Activated CD4-positive, alpha-beta T cell treated with anti-CD3 and anti-CD28 coated beads, Interleukin-2, amount 10 ng/mL, durations not matched to agents 7 days and 5 days (primary cell): ENCODE data around the gene RIMS3. TPM values are rescaled to one million over a fixed set of nuclear protein-coding genes. Genes with fewer than 3 reads are reported as not detected.
"Not testable (repeated sequence)": the region's sequence is repeated elsewhere in the genome, so short reads cannot be mapped to it uniquely, and the experiment has no call there.

Source experiments
- CTCF ChIA-PET: fragments of 350-600 bp; sonication (Branson Sonifier 250); formaldehyde crosslinking; loops from one replicate; lab custom pipeline; 2021; ENCODE audit warnings: antibody characterized with exemption; lab: Charles Lee
- POLR2A ChIA-PET: fragments of 350-600 bp; sonication (Branson Sonifier 250); formaldehyde crosslinking; loops from one replicate; lab custom pipeline; 2021; ENCODE audit warnings: antibody characterized with exemption; lab: Charles Lee
- DNase-seq: peaks from one replicate; pipeline ENCODE4 v3.0.0-alpha.2; 2020
- H3K27ac Mint-ChIP-seq: one replicate; pipeline ENCODE4 v1.8.0; 2021; ENCODE audit warnings: mild to moderate bottlenecking, moderate library complexity, mixed read lengths
- H3K27me3 Mint-ChIP-seq: one replicate; pipeline ENCODE4 v1.8.0; 2021; ENCODE audit warnings: mixed read lengths
- H3K36me3 Mint-ChIP-seq: one replicate; pipeline ENCODE4 v1.8.0; 2021; ENCODE audit warnings: low read depth, mixed read lengths
- H3K4me1 Mint-ChIP-seq: one replicate; pipeline ENCODE4 v1.8.0; 2021; ENCODE audit warnings: mixed read lengths
- H3K4me3 Mint-ChIP-seq: one replicate; pipeline ENCODE4 v1.8.0; 2021; ENCODE audit warnings: mild to moderate bottlenecking, moderate library complexity, mixed read lengths
- H3K9me3 Mint-ChIP-seq: one replicate; pipeline ENCODE4 v1.8.0; 2021; ENCODE audit warnings: mixed read lengths
- total RNA-seq, 2 experiments: library from RNA; stranded (reverse); gene quantifications; one replicate each; pipeline ENCODE4 v1.2.3, GENCODE V29; 2021

The RIMS3 gene
- total RNA-seq, 2 experiments from 2014 or later: 4.0 to 5.4 TPM

DNA sequence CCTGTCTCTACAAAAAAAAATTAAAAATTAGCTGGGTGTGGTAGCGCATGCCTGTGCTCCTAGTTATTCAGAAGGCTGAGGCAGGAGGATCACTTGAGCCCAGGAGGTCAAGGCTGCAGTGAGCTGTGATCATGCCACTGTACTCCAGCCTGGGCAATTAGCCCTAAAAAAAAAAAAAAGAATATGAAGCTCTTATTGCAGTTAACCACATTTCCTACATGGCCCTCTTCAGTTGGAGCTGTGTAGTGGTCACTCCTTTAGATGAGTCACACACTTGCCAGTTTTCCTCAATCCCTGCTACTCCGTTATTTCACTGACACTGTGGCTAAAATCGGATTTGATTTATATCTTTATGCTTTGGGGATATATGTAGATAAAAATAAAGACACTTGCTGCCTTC, 37.8 kb upstream of the RIMS3 start:
- DNase-seq: no peak
- Mint-ChIP-seq H3K9me3 (peaks cover 3% of the 10 kb centered on the region), H3K36me3 (peaks cover 23% of the 10 kb centered on the region), H3K4me3 (no peak overlapping the region), H3K27me3 (no peaks in the 10 kb centered on the region), H3K4me1 (peaks cover 47% of the 10 kb centered on the region), H3K27ac (peak overlapping the region; percentile 13)
- ChIA-PET CTCF (interaction anchor here (1.5 to 6.6 kb wide), 3 partner anchors 11 to 71 kb away, joined by 4 to 40 read pairs (median 4); partner anchors contain the start of gene NFYC), POLR2A (interaction anchor here (1.4 kb wide), 1 partner anchor 12 kb away, joined by 6 read pairs; the partner anchor contains the start of gene NFYC)

DNA sequence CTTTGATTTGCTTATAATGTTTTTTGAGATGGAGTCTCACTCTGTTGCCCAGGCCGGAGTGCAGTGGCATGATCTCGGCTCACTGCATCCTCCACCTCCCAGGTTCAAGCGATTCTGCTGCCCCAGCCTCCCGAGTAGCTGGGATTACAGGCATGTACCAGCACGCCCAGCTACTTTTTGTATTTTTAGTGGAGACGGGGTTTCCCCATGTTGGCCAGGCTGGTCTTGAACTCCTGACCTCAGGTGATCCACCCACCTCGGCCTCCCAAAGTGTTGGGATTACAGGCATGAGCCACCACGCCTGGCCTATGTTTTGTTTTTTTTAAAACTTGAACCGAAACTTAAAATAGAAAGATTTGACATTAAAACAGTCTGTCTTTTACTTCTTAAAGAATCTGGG, 37.3 kb upstream of the RIMS3 start:
- ChIA-PET CTCF (interaction anchor here (1.4 to 6.6 kb wide), 4 partner anchors 11 to 71 kb away, joined by 3 to 40 read pairs (median 4); partner anchors contain the start of gene NFYC), POLR2A (interaction anchor here (1.4 kb wide), 1 partner anchor 11 kb away, joined by 6 read pairs; the partner anchor contains the start of gene NFYC)
- H3K4me1 Mint-ChIP-seq: peaks cover 45% of the 10 kb centered on the region
- not testable (repeated sequence) for H3K4me3 Mint-ChIP-seq, H3K9me3 Mint-ChIP-seq, H3K27me3 Mint-ChIP-seq, DNase-seq
- peaks cover 24% of the 10 kb centered on the region for H3K36me3 Mint-ChIP-seq
- H3K27ac Mint-ChIP-seq: peak overlapping the region; percentile 13

DNA sequence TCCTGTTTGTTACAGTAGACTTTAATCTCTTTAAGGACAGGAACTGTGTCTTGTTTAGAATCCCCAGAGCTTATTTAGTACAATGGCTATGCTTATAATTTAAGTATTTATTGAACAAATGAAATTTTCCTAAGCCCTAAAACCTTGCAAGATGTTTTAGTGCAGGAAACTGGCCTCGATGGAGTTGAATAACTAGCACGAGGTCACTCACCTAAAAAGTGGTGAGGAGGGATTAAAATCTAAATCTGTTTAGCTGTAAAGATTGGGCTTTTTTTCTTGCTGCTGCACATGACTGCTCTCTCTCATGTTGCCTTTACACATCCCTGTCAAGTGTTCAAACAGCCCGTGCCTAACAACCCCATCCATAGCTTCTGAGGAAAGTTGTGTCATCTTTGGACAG, 36.2 kb upstream of the RIMS3 start:
- POLR2A ChIA-PET: no interaction called here
- DNase-seq: no peak
- Mint-ChIP-seq H3K4me3 (no peak overlapping the region), H3K27me3 (no peaks in the 10 kb centered on the region), H3K9me3 (peaks cover 3% of the 10 kb centered on the region), H3K27ac (no peak overlapping the region), H3K36me3 (peaks cover 35% of the 10 kb centered on the region), H3K4me1 (peaks cover 55% of the 10 kb centered on the region)
- CTCF ChIA-PET: interaction anchor here (1.4 to 6.6 kb wide), 3 partner anchors 9 to 32 kb away, joined by 3 to 40 read pairs (median 5); partner anchors contain the start of gene NFYC

DNA sequence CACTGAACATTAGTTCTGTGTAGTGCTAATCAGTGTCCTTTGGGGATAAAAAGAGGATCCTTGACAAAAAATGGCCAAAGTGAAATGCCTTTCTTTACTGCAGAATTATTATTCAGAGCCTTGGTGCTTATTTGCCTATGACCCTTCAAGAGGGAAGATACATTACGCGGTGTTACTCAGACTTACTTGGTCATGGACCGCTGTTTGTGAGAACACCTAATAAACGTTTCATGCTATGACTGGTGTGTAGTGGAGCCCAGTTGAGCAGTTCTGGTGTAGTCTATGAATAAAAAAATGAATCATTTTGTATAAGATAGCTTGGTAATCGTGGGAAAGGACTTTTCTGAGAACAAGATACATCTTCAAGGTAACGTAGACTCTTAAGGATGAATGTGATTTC, 34.3 kb upstream of the RIMS3 start:
- Mint-ChIP-seq H3K27me3 (no peaks in the 10 kb centered on the region), H3K4me3 (no peak overlapping the region), H3K9me3 (peaks cover 3% of the 10 kb centered on the region), H3K4me1 (peaks cover 67% of the 10 kb centered on the region), H3K36me3 (peaks cover 41% of the 10 kb centered on the region), H3K27ac (no peak overlapping the region)
- ChIA-PET CTCF (interaction anchor here (1.0 to 6.6 kb wide), 4 partner anchors 8 to 150 kb away, joined by 3 to 40 read pairs (median 4); partner anchors contain the start of gene NFYC), POLR2A (interaction anchor here (1.7 kb wide), 1 partner anchor 8 kb away, joined by 6 read pairs; the partner anchor contains the start of gene NFYC)
- DNase-seq: no peak

DNA sequence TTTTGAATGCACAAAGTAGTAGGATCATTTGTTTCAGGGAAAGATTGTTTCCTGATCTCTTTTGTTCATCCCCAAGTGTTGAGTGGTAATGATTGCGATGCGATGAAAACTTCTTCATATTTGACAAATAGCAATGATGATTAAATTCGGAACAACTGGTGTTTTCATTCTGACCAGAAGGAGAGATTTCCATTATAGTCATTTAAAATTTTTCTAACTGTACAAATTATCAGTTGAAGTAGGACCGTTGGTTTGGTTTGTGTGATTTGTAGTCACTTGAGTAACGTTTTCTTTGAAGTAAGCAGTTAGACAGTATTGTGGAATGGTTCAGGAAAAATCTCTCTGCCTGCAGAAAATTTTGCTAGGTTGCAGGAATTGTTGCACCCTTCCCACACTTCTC, 32.0 kb upstream of the RIMS3 start:
- CTCF ChIA-PET: no interaction called here
- Mint-ChIP-seq H3K9me3 (peaks cover 3% of the 10 kb centered on the region), H3K4me3 (no peak overlapping the region), H3K4me1 (peaks cover 76% of the 10 kb centered on the region), H3K27ac (no peak overlapping the region), H3K36me3 (peaks cover 35% of the 10 kb centered on the region), H3K27me3 (no peaks in the 10 kb centered on the region)
- no peak for DNase-seq
- POLR2A ChIA-PET: interaction anchor here (0.6 kb wide), 1 partner anchor 1053 kb away, joined by 4 read pairs; no protein-coding TSS in a partner anchor

DNA sequence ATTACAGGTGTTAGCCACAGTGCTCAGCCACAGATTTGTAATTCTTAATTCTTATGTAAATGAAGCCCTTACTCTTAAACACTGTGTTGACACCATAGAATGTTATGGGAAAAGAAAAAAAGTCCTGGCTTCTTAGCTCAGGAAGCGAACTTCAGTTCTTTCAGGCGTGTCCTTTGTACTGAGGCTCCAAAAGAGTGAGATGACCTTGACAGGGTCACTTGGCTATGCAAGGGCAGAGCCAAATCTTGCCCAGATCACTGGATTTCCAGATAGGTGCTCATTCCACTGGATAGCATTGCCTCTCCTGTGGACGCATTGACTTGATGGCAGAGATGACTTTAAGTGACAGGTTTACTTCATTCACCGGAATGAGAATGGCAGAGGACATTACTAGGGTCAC, 30.8 kb upstream of the RIMS3 start:
- H3K27me3 Mint-ChIP-seq: no peaks in the 10 kb centered on the region
- H3K36me3 Mint-ChIP-seq: peaks cover 36% of the 10 kb centered on the region
- no peak overlapping the region for H3K4me3 Mint-ChIP-seq
- H3K9me3 Mint-ChIP-seq: peaks cover 3% of the 10 kb centered on the region
- no peak for DNase-seq
- no peak overlapping the region for H3K27ac Mint-ChIP-seq
- POLR2A ChIA-PET: no interaction called here
- CTCF ChIA-PET: no interaction called here
- H3K4me1 Mint-ChIP-seq: peaks cover 72% of the 10 kb centered on the region

DNA sequence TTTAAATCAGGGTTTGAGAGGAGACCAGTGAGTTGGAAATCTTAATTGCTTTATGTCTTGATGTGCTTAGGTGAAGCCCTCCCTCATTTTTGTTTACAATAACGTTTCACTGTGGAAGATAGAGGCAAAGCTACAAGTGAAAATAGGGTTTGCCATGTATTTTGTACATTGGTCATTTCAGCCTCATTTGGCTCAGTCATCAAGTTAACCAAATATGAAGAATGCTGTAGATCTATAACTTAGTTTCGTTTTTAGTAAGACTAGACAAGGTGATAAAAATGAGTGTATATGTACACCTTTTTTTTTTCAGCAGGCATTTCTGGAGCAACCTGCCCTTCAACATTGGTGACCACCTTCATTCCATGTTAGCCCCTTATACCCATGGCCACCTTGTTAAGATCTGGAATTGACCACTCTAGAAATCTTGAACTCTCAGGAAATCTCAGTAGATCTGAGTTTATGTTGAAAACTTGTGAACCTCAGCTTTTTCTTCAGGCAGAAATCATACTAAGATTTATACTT, 28.9 kb upstream of the RIMS3 start:
- Mint-ChIP-seq H3K27me3 (no peaks in the 10 kb centered on the region), H3K27ac (peak overlapping the region; percentile 98), H3K36me3 (peaks cover 40% of the 10 kb centered on the region), H3K9me3 (peaks cover 3% of the 10 kb centered on the region), H3K4me1 (peaks cover 80% of the 10 kb centered on the region), H3K4me3 (peak overlapping the region; percentile 97)
- CTCF ChIA-PET: interaction anchor here (0.6 to 4.4 kb wide), 5 partner anchors 8 to 260 kb away, joined by 3 to 40 read pairs (median 3); no protein-coding TSS in a partner anchor
- POLR2A ChIA-PET: no interaction called here
- DNase-seq: no peak

DNA sequence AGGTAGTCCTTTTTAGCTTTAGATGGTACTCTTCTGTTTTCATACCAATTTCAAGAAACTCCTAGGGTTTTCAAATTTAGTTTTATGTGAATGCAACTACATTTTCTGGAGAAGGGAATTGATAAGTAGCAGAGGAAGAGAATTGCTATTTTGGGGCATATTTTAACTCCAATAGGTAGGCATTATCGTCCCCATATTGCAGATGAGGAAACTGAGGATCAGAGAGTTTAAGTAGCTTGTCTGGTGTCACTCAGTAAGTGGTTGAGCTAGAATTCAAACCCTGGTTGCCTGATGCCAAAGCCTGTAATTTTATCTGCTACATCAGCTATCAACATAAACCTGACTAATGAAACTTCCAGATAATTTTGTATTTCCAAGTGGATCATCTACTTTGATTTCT, 27.9 kb upstream of the RIMS3 start:
- Mint-ChIP-seq H3K9me3 (no peaks in the 10 kb centered on the region), H3K36me3 (peaks cover 38% of the 10 kb centered on the region), H3K27me3 (no peaks in the 10 kb centered on the region), H3K4me1 (peaks cover 73% of the 10 kb centered on the region), H3K4me3 (peak overlapping the region; percentile 97), H3K27ac (peak overlapping the region; percentile 98)
- DNase-seq: no peak
- POLR2A ChIA-PET: no interaction called here
- CTCF ChIA-PET: interaction anchor here (0.5 to 4.4 kb wide), 4 partner anchors 9 to 48 kb away, joined by 3 to 40 read pairs (median 6); no protein-coding TSS in a partner anchor

DNA sequence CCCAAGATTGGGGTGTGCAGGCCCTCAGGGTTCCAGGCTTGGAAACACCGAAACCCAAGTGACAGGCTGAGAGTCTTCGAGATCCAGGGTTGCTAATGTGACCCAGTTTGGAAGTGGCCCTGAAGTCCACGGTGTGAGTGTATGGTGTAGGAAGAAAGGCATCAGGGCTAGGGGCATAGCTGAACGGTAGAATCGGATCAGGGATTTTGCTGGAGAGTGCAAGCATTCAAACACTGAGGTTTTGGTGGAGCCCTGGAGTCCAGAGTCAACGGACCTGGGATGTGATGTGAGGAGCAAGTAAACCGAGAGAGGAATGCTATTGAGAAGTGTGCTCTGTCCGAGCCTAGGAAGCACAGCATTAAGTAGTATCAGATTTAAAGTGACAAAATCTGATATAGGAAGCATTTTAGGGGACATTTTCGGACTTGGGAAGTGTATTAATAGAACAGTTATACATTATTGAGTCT, 27.0 kb upstream of the RIMS3 start:
- Mint-ChIP-seq H3K9me3 (no peaks in the 10 kb centered on the region), H3K4me1 (peaks cover 66% of the 10 kb centered on the region), H3K27me3 (no peaks in the 10 kb centered on the region), H3K4me3 (peak overlapping the region; percentile 97), H3K27ac (peak overlapping the region; percentile 98), H3K36me3 (peaks cover 39% of the 10 kb centered on the region)
- DNase-seq: no peak
- ChIA-PET POLR2A (interaction anchor here (0.7 to 1.6 kb wide), 2 partner anchors 8 to 709 kb away, joined by 3 to 6 read pairs; no protein-coding TSS in a partner anchor), CTCF (interaction anchor here (1.2 to 4.4 kb wide), 4 partner anchors 10 to 157 kb away, joined by 3 to 40 read pairs (median 6); no protein-coding TSS in a partner anchor)

DNA sequence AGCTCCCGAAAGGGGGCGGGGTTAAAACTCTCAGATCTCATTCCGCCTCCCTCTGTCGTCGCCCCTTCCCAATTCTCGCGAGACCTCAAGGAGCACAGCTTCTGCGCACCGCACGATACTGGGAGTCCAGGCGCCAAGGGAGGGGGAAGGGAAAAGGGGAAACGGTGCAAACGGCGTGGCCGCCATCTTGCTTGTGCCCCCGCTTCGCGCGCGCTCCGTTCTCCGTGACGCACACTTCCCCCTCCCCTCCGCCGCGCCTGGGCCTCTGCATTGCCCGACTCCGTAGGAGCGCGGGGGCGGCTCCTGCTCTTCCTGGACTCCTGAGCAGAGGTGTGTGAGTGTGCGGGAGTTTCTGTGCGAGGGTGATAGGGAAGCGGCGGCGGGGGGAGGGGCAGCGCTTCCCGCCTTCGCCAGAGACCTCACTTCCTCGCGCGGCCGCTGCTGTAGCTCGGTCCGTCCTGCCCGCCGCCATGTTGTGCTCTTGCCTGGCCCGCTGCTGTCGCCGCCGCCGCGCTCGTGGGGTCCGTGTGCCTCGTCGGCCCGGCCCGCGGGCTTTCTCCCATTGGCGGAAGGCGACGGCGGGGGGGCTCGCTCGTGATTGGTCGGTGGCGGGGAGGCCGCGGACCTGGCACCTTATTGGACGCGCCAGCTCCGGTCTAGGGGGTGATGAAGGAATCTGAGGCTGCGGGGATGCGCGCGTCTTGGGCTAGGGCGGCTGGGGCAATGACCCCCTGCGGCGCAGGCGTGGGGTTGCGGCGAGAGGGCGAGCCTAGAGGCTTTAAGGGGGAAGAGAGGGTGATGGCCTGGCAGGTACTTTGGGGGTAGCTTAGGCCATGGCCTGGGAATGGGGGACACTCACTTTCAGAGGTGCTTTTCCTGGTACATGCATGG, 26.3 kb upstream of the RIMS3 start, which contains the start of gene NFYC:
Gene NFYC (plus strand): TSS at position 167 of the 891 bp plus-strand sequence. CDS start 47,140 bp downstream, outside the sequence.
- Mint-ChIP-seq H3K27me3 (no peaks in the 10 kb centered on the region), H3K27ac (peak within 1 kb of the TSS; percentile 98), H3K4me1 (peaks cover 60% of the 10 kb centered on the region)

DNA sequence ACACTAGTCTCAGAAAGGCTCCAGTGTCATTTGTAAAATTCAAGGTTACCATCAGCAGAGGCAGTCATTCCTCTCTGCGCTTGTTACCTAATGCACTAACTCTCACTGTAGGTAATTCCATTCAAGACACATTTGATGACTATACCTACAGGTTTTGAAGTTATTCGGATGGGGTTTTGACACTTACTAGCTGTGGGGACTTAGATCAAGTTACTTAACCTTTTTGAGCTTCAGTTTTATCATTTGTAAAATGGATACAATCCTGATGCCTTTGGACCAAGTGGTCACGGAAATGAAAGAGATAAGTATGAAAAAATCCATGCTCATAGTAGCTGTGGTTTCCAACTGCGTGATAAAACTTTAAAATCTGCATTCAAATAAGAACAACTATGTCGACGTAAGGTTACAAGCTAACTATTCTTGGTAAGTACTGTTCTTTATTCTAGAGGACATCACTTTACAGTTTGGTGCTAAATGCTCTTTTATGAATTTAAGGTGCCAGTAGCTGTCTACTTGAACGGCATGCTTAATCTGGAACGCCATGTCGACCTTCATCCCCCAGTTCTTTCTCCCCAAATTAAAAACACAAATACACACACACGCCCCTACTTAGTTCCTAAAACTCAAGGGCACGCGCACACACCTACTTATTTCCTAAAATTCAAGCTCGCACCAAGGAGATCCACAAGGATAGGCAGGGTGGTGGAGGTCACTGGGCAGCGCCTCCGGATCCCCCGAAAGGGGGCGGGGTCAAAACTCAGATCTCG, 25.5 kb upstream of the RIMS3 start:
- CTCF ChIA-PET: interaction anchor here (0.6 to 4.4 kb wide), 8 partner anchors 10 to 159 kb away, joined by 3 to 40 read pairs (median 4); no protein-coding TSS in a partner anchor
- peaks cover 3% of the 10 kb centered on the region for H3K9me3 Mint-ChIP-seq
- H3K4me1 Mint-ChIP-seq: peaks cover 52% of the 10 kb centered on the region

More for the DNA sequence above, 26.3 kb upstream of the RIMS3 start, which contains the start of gene NFYC:
- peak; percentile 98 for DNase-seq
- H3K36me3 Mint-ChIP-seq: peaks cover 36% of the 10 kb centered on the region
- H3K4me3 Mint-ChIP-seq: peak within 1 kb of the TSS; percentile 97
- POLR2A ChIA-PET: interaction anchor here (0.7 to 1.6 kb wide), 5 partner anchors 9 to 708 kb away, joined by 3 to 8 read pairs (median 6); no protein-coding TSS in a partner anchor
- CTCF ChIA-PET: interaction anchor here (0.6 to 4.4 kb wide), 9 partner anchors 11 to 158 kb away, joined by 3 to 40 read pairs (median 4); no protein-coding TSS in a partner anchor
- H3K9me3 Mint-ChIP-seq: no peaks in the 10 kb centered on the region

More for the DNA sequence above, 25.5 kb upstream of the RIMS3 start:
- peak overlapping the region; percentile 97 for H3K4me3 Mint-ChIP-seq
- no peak for DNase-seq
- H3K36me3 Mint-ChIP-seq: peaks cover 34% of the 10 kb centered on the region
- no peaks in the 10 kb centered on the region for H3K27me3 Mint-ChIP-seq
- POLR2A ChIA-PET: interaction anchor here (0.6 to 1.6 kb wide), 5 partner anchors 10 to 650 kb away, joined by 3 to 8 read pairs (median 6); no protein-coding TSS in a partner anchor
- peak overlapping the region; percentile 98 for H3K27ac Mint-ChIP-seq
